AG04450 (cell line): ENCODE data around the gene NANOGP8. TPM values are rescaled to one million over a fixed set of nuclear protein-coding genes. Genes with fewer than 3 reads are reported as not detected.

ENCODE experiments used
- CTCF ChIA-PET: fragments of 300-600, 350-600 bp; formaldehyde crosslinking; extraction: SDS; loops from one replicate; lab custom pipeline; 2022; ENCODE audit warnings: antibody characterized with exemption, inconsistent platforms; lab: Charles Lee
- POLR2A ChIA-PET: fragments of 350-600 bp; formaldehyde crosslinking; extraction: SDS; loops from one replicate; lab custom pipeline; 2021; ENCODE audit warnings: antibody characterized with exemption, inconsistent platforms; lab: Yijun Ruan, JAX
- DNase-seq: peaks from one replicate; pipeline ENCODE4 v3.0.0-alpha.2; 2011; ENCODE audit warnings: low read depth, low spot score
- H3K27ac ChIP-seq: one replicate; pipeline ENCODE4 v1.5.1; 2012; ENCODE audit warnings: low read depth, low read length, control low read depth
- H3K27me3 ChIP-seq: one replicate; pipeline ENCODE4 v1.6.0; 2012; ENCODE audit warnings: low read length; ENCODE audit not compliant: control insufficient read depth, insufficient read depth
- H3K4me3 ChIP-seq: 2 replicates; pipeline ENCODE4 v1.5.1; 2011; ENCODE audit warnings: mild to moderate bottlenecking, low read depth, low read length, control low read depth
- H3K9me3 ChIP-seq: 2 replicates; pipeline ENCODE4 v1.5.1; 2012; ENCODE audit warnings: low read length; ENCODE audit not compliant: control insufficient read depth, insufficient read depth
- polyA plus RNA-seq: library from polyadenylated mRNA; depleted of rRNA; stranded (reverse); fragments of >200 nt; gene quantifications from 2 replicates; pipeline ENCODE4 v1.2.3, GENCODE V29; 2011
- TF ChIP-seq, protein P1 (sequence below): IDR thresholded peaks from 2 replicates; pipeline ENCODE4 v1.5.1; 2011; ENCODE audit warnings: low read depth, low read length, control low read depth, inconsistent platforms

The NANOGP8 gene
- polyA plus RNA-seq, 1 experiment: 0.11 TPM

DNA sequence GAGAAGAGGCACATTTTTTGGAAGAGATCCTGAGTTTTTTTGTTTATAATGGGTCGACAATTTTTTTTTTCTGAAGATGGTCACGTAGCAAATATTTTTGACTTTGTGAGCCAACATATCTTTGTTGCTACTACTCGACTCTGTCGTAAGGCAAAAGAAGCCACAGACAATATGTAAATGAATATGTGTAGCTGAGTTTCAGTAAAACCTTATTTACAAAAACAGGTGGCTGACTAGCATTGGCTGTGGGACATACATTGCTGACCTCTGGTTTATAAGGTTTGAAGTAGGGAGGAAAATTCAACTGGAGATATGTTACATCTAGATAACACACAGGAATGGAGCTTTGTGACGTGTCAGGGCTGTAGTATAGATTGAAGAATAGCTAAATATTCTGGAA is 22.5 kb upstream of the NANOGP8 start:
- TF ChIP-seq, protein P1, sequence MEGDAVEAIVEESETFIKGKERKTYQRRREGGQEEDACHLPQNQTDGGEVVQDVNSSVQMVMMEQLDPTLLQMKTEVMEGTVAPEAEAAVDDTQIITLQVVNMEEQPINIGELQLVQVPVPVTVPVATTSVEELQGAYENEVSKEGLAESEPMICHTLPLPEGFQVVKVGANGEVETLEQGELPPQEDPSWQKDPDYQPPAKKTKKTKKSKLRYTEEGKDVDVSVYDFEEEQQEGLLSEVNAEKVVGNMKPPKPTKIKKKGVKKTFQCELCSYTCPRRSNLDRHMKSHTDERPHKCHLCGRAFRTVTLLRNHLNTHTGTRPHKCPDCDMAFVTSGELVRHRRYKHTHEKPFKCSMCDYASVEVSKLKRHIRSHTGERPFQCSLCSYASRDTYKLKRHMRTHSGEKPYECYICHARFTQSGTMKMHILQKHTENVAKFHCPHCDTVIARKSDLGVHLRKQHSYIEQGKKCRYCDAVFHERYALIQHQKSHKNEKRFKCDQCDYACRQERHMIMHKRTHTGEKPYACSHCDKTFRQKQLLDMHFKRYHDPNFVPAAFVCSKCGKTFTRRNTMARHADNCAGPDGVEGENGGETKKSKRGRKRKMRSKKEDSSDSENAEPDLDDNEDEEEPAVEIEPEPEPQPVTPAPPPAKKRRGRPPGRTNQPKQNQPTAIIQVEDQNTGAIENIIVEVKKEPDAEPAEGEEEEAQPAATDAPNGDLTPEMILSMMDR: no peak
- DNase-seq: no peak
- no peaks in the 10 kb centered on the region for H3K9me3 ChIP-seq
- H3K27me3 ChIP-seq: no peaks in the 10 kb centered on the region
- ChIA-PET CTCF (no interaction called here), POLR2A (no interaction called here)
- H3K4me3 ChIP-seq: no peak overlapping the region
- H3K27ac ChIP-seq: no peak overlapping the region

DNA sequence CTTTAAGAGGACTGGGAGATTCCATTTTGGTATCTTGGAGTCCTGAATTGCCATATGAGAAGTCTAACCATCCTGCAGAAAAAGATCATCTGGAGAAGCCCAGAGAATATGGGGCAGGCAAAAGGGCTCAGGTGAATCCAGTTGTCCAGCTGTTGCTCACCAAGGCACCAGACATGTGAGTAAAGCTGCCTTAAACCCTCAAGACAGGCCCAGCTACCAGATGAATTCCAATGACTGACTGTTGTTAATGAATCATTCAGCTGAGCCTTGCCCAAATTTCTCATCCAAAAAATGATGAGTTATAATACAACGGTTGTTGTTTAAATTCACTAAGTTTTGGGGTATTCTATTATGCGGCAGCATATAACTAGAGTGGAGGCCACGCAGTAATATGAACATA is 22.0 kb upstream of the NANOGP8 start:
- CTCF ChIA-PET: no interaction called here
- DNase-seq: no peak

DNA sequence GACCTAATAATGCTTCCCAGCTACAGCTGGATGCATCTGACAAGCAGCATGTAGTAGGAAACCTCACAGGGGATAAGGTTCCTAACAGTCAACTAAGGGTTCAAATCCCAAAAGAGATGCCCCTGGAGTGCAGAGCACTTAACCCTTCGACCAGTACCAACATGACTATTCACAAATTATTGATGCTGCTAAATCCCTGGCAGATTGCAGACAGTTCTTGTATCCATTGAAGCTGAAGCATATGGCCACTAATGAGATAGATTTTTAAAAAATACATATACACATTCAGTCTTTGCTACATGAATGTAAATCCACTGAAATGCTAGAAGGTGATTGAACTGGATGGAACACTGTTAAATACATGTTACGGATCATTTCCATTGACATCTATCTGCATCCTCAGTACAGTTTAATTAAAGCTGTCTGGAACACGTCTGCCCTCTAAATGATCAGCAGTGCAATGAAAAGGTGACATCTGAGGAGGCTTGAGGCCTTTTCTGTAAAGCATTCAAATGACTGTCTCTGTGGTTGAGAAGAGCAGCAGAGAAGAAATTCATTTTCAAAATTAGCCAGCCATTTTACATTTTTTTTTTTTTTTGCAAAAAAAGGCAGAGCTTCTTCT is 19.5 kb upstream of the NANOGP8 start:
- CTCF ChIA-PET: no interaction called here
- Histone ChIP-seq H3K4me3 (no peak overlapping the region), H3K9me3 (no peaks in the 10 kb centered on the region), H3K27me3 (no peaks in the 10 kb centered on the region), H3K27ac (no peak overlapping the region)
- TF ChIP-seq, protein P1: no peak
- POLR2A ChIA-PET: no interaction called here
- no peak for DNase-seq

More for the DNA sequence above, 22.0 kb upstream of the NANOGP8 start:
- H3K4me3 ChIP-seq: no peak overlapping the region
- POLR2A ChIA-PET: no interaction called here
- no peaks in the 10 kb centered on the region for H3K27me3 ChIP-seq
- H3K9me3 ChIP-seq: no peaks in the 10 kb centered on the region
- no peak overlapping the region for H3K27ac ChIP-seq
- TF ChIP-seq, protein P1: no peak

DNA sequence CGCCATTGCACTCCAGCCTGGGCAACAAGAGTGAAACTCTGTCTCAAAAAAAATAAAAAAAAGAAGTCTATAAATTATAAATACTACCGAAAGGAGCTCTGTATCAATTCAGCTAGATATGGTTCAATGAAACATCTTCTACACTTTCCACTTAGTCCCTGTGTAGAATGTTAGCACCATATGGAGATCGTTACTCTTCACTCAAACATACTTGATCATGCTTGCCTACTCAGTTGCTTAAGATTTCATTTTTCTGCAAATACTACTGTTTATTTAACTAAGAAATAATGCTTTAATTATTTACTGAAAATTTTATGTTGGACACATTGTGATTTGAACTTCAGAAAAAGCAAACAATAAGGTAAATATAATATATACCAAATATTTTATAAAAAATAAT is 17.1 kb upstream of the NANOGP8 start:
- no peaks in the 10 kb centered on the region for H3K27me3 ChIP-seq
- H3K4me3 ChIP-seq: no peak overlapping the region
- no peaks in the 10 kb centered on the region for H3K9me3 ChIP-seq
- POLR2A ChIA-PET: interaction anchor here (0.6 kb wide), 1 partner anchor 642 kb away, joined by 3 read pairs; no protein-coding TSS in a partner anchor
- CTCF ChIA-PET: interaction anchor here (0.6 kb wide), 1 partner anchor 315 kb away, joined by 7 read pairs; no protein-coding TSS in a partner anchor
- DNase-seq: no peak
- H3K27ac ChIP-seq: no peak overlapping the region
- TF ChIP-seq, protein P1: no peak

DNA sequence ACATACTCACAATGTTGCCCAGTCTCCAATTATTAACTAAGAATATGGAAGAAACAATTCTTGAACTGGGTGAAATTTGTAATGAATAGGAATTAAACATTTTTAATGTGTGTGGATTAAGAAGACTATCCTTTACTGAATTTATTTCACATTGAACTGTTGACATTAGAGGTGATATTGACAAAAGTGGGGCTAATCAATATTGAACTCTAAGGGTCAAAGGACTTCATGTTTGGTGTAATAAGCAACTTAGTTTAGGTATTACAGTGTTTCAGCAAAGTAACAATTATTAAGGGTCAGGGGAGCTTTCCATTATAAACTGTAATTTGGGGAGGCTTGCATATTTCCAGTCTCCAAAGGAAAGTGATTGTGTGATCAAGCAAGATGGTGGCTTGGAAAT is 16.2 kb upstream of the NANOGP8 start:
- Histone ChIP-seq H3K27me3 (no peaks in the 10 kb centered on the region), H3K9me3 (no peaks in the 10 kb centered on the region), H3K4me3 (no peak overlapping the region), H3K27ac (no peak overlapping the region)
- POLR2A ChIA-PET: no interaction called here
- TF ChIP-seq, protein P1: no peak
- no peak for DNase-seq
- CTCF ChIA-PET: interaction anchor here (0.6 kb wide), 1 partner anchor 316 kb away, joined by 7 read pairs; no protein-coding TSS in a partner anchor
